Measurements from ENCODE around the gene CADPS.

Gene CADPS

GRCh38 chr3:62665627-62666437 is 209.4 kb downstream of the CADPS start:
- intact Hi-C loops (cut with micrococcal nuclease), result no loop called here

GRCh38 chr3:62662677-62663076 is 212.5 kb downstream of the CADPS start:
- H3K36me3 Mint-ChIP-seq (ENCODE audit: low read depth), result no peaks in the 10 kb centered on the region
- no peak overlapping the region for H3K27ac Mint-ChIP-seq
- H3K9me3 Mint-ChIP-seq, result no peaks in the 10 kb centered on the region
- no peaks in the 10 kb centered on the region for H3K4me1 Mint-ChIP-seq (ENCODE audit: low read depth)
- no peak overlapping the region for H3K4me3 Mint-ChIP-seq
- H3K27me3 Mint-ChIP-seq, result no peaks in the 10 kb centered on the region
- intact Hi-C loops (cut with micrococcal nuclease), result no loop called here

More at GRCh38 chr3:62665627-62666437, 209.4 kb downstream of the CADPS start:
- H3K4me3 Mint-ChIP-seq, result no peak overlapping the region
- no peaks in the 10 kb centered on the region for H3K9me3 Mint-ChIP-seq
- no peaks in the 10 kb centered on the region for H3K4me1 Mint-ChIP-seq (ENCODE audit: low read depth)
- no peak overlapping the region for H3K27ac Mint-ChIP-seq
- no peaks in the 10 kb centered on the region for H3K27me3 Mint-ChIP-seq
- no peaks in the 10 kb centered on the region for H3K36me3 Mint-ChIP-seq (ENCODE audit: low read depth)

DNA sequence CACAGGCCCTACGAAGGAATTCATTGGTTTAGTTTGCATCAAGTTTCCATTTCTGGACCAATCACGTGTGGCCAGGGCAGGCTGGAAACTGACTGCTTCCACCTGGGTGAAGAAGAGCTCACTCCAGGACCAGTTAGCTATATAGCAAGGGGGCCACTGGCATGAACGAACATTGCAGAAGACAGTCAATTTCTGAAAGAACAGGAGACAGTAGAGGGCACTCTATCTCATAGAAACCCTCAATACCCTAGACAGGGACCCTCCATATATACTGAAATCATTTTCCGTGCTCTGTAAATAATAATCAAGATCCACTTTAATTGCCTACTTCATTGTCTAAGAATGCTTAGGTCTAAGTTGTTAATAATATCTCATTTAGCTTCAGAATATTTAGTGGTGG is 215.6 kb downstream of the CADPS start:
- Mint-ChIP-seq H3K36me3 (ENCODE audit: low read depth) (no peaks in the 10 kb centered on the region), H3K27me3 (no peaks in the 10 kb centered on the region), H3K27ac (no peak overlapping the region), H3K4me1 (ENCODE audit: low read depth) (no peaks in the 10 kb centered on the region), H3K9me3 (no peaks in the 10 kb centered on the region), H3K4me3 (no peak overlapping the region)
- intact Hi-C loops (cut with micrococcal nuclease), result no loop called here

DNA sequence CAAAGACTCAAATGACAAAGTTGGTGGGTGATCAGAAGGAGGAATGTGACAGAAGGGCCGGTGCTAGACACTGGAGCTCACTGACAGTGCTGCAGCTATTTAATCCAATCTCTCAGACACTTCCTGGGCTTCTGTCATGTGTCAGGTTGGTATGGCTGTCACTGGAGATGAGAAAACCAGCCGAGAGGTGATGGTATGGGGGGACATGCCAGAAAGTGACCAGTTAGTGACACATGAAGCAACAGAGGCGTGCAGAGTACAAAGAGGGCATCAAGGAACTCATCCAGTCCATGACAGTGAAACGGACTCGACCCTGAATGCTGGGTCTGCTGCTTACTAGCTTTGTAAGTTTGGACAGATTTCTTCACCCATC is 219.5 kb downstream of the CADPS start:
- intact Hi-C loops (cut with micrococcal nuclease), result no loop called here
- H3K36me3 Mint-ChIP-seq (ENCODE audit: low read depth), result no peaks in the 10 kb centered on the region
- no peaks in the 10 kb centered on the region for H3K27me3 Mint-ChIP-seq
- no peak overlapping the region for H3K27ac Mint-ChIP-seq
- H3K9me3 Mint-ChIP-seq, result no peaks in the 10 kb centered on the region
- no peak overlapping the region for H3K4me3 Mint-ChIP-seq
- H3K4me1 Mint-ChIP-seq (ENCODE audit: low read depth), result no peaks in the 10 kb centered on the region

- Mint-ChIP-seq H3K27ac (no peak overlapping the region), H3K9me3 (no peaks in the 10 kb centered on the region), H3K36me3 (ENCODE audit: low read depth) (no peaks in the 10 kb centered on the region), H3K27me3 (no peaks in the 10 kb centered on the region), H3K4me1 (ENCODE audit: low read depth) (no peaks in the 10 kb centered on the region), H3K4me3 (no peak overlapping the region)
- intact Hi-C loops (cut with micrococcal nuclease), result no loop called here
Measured at GRCh38 chr3:62655056-62655690, 220.0 kb downstream of the CADPS start.

DNA sequence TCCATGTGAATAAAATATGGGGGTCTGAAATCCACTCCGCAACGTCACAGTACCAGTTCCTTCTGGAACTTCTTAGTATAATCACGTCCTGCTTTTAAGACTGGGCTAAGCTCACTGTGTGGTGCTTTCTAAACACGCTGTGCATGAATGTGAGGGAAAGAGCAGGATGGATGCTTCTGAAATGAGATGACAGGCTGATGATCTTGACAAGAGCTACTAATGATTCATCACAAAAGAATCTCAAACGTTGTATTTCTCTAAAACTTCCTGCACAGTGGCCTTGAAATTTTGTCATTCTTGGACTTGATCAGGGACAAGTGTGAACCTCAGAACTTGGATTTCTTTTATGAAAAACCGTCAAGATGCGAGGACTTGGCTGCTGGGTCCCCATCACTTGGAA is 221.4 kb downstream of the CADPS start:
- Mint-ChIP-seq H3K4me1 (ENCODE audit: low read depth) (no peaks in the 10 kb centered on the region), H3K9me3 (no peaks in the 10 kb centered on the region), H3K4me3 (no peak overlapping the region), H3K27me3 (no peaks in the 10 kb centered on the region), H3K27ac (no peak overlapping the region), H3K36me3 (ENCODE audit: low read depth) (no peaks in the 10 kb centered on the region)
- intact Hi-C loops (cut with micrococcal nuclease), result no loop called here

DNA sequence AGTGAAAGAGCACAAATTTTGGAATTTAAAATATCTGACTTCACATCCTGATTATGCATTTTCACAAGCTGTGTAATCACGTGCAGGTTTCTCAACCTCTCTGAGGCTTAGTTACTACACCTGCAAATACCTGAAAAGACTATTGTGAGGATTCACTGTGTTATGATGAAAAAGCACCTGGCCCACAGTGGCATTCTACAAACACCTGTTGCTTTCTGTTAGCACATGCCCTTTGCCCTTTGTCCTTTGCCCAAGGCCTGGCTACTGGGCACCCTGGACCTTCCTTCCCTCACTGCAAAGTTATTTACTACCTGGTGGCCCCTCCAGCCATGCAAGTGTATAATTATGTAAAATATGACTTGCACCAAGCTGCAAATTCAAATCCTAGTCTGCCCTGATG is 227.5 kb downstream of the CADPS start:
- H3K4me3 Mint-ChIP-seq, result no peak overlapping the region
- no peaks in the 10 kb centered on the region for H3K36me3 Mint-ChIP-seq (ENCODE audit: low read depth)
- no peaks in the 10 kb centered on the region for H3K9me3 Mint-ChIP-seq
- intact Hi-C loops (cut with micrococcal nuclease), result no loop called here
- no peaks in the 10 kb centered on the region for H3K27me3 Mint-ChIP-seq
- H3K4me1 Mint-ChIP-seq (ENCODE audit: low read depth), result no peaks in the 10 kb centered on the region
- H3K27ac Mint-ChIP-seq, result no peak overlapping the region

GRCh38 chr3:62644493-62644892 is 230.7 kb downstream of the CADPS start:
- no peaks in the 10 kb centered on the region for H3K9me3 Mint-ChIP-seq
- no peaks in the 10 kb centered on the region for H3K4me1 Mint-ChIP-seq (ENCODE audit: low read depth)
- no peak overlapping the region for H3K4me3 Mint-ChIP-seq
- H3K27me3 Mint-ChIP-seq, result no peaks in the 10 kb centered on the region
- no peaks in the 10 kb centered on the region for H3K36me3 Mint-ChIP-seq (ENCODE audit: low read depth)
- H3K27ac Mint-ChIP-seq, result no peak overlapping the region
- intact Hi-C loops (cut with micrococcal nuclease), result no loop called here

GRCh38 chr3:62638316-62638715 is 236.9 kb downstream of the CADPS start:
- H3K27ac Mint-ChIP-seq, result no peak overlapping the region
- no peak overlapping the region for H3K4me3 Mint-ChIP-seq
- H3K27me3 Mint-ChIP-seq, result no peaks in the 10 kb centered on the region
- H3K4me1 Mint-ChIP-seq (ENCODE audit: low read depth), result no peaks in the 10 kb centered on the region
- H3K9me3 Mint-ChIP-seq, result no peaks in the 10 kb centered on the region
- intact Hi-C loops (cut with micrococcal nuclease), result no loop called here
- no peaks in the 10 kb centered on the region for H3K36me3 Mint-ChIP-seq (ENCODE audit: low read depth)

- H3K36me3 Mint-ChIP-seq (ENCODE audit: low read depth), result no peaks in the 10 kb centered on the region
- H3K9me3 Mint-ChIP-seq, result no peaks in the 10 kb centered on the region
- H3K4me3 Mint-ChIP-seq, result no peak overlapping the region
- H3K27ac Mint-ChIP-seq, result no peak overlapping the region
- H3K4me1 Mint-ChIP-seq (ENCODE audit: low read depth), result no peaks in the 10 kb centered on the region
- H3K27me3 Mint-ChIP-seq, result no peaks in the 10 kb centered on the region
- intact Hi-C loops (cut with micrococcal nuclease), result no loop called here
Measured at GRCh38 chr3:62636235-62636826, 238.9 kb downstream of the CADPS start.

DNA sequence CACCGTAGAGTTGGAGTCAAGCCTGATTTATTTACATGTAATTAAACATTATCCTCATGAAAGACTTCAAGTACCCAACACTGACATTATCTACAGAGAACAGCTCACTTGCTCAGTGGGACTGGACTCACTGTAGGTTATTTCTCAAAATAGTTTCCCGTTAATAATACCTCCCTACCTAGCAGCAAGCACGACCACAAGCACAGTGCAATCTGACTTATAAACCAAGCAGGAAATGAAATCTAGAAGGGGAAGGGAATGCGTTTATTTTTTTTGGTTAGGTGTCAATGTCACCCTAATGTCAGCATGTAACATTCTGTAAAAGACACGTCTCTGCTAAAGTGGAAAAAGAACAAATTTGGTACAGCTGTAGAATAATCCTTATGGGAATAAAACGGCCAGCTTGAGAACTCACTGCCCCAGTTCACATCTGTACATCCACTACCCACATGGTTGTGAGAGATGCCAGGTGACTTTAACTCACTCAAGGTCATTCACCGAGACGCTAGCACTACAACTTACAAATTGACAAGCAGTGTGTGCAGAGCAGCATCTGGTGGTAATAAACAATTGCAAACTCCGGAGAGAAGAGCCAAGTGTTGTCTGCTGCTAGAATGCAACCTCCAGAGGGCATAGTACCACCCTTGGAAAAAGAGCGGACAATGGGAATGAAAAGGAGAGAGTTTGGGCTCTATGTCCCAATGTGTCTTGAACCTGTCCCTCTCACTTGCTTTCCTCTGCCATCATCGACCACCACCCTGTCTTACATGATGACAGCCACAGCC is 242.5 kb downstream of the CADPS start:
- intact Hi-C loops (cut with micrococcal nuclease), result no loop called here
- H3K9me3 Mint-ChIP-seq, result no peaks in the 10 kb centered on the region
- no peak overlapping the region for H3K4me3 Mint-ChIP-seq
- no peaks in the 10 kb centered on the region for H3K36me3 Mint-ChIP-seq (ENCODE audit: low read depth)
- no peaks in the 10 kb centered on the region for H3K27me3 Mint-ChIP-seq
- H3K4me1 Mint-ChIP-seq (ENCODE audit: low read depth), result no peaks in the 10 kb centered on the region
- no peak overlapping the region for H3K27ac Mint-ChIP-seq

DNA sequence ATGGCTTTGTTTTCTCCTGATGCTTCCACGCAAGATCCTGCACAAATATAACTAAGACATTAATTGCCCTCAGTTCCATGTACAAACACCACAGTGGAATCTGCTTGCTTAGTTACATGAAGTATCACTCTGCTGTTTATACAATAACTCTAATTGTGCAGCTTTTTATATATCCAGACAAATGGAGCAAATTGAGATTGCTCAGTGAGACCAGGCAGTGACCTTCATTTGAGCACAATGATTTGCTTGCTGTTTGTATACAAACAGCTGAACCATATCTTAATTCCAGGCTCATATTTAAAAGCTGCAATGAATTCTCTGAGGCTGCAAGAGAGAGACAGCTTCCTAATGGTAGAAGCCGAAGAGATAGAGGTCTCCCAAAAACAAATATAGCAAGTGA is 243.7 kb downstream of the CADPS start:
- no peak overlapping the region for H3K4me3 Mint-ChIP-seq
- intact Hi-C loops (cut with micrococcal nuclease), result no loop called here
- H3K36me3 Mint-ChIP-seq (ENCODE audit: low read depth), result no peaks in the 10 kb centered on the region
- no peaks in the 10 kb centered on the region for H3K9me3 Mint-ChIP-seq
- H3K27ac Mint-ChIP-seq, result no peak overlapping the region
- H3K27me3 Mint-ChIP-seq, result no peaks in the 10 kb centered on the region
- no peaks in the 10 kb centered on the region for H3K4me1 Mint-ChIP-seq (ENCODE audit: low read depth)

DNA sequence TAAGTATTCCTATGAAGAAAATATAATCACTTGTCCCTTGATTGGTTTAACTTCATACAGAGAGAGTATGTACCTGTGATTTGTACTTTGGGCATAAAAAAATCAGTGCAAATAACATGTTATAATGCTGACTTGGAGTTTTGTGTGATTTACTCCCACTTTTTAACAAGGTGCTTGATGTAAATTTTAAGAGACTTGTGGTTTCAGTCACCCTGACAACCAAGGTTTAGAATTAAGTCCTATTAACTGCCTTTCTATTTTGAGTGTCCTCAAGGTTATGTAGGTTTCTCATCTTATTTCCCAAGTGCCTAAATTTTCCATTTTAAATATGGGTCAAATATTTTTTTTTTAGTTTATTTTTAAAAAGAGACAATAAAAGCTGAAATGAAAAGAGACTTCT is 244.6 kb downstream of the CADPS start:
- H3K4me3 Mint-ChIP-seq, result no peak overlapping the region
- H3K4me1 Mint-ChIP-seq (ENCODE audit: low read depth), result no peaks in the 10 kb centered on the region
- intact Hi-C loops (cut with micrococcal nuclease), result no loop called here
- no peak overlapping the region for H3K27ac Mint-ChIP-seq
- no peaks in the 10 kb centered on the region for H3K27me3 Mint-ChIP-seq
- H3K9me3 Mint-ChIP-seq, result no peaks in the 10 kb centered on the region
- H3K36me3 Mint-ChIP-seq (ENCODE audit: low read depth), result no peaks in the 10 kb centered on the region

- no peaks in the 10 kb centered on the region for H3K9me3 Mint-ChIP-seq
- peaks cover 4% of the 10 kb centered on the region for H3K27me3 Mint-ChIP-seq
- H3K36me3 Mint-ChIP-seq (ENCODE audit: low read depth), result no peaks in the 10 kb centered on the region
- H3K4me1 Mint-ChIP-seq (ENCODE audit: low read depth), result no peaks in the 10 kb centered on the region
- no peak overlapping the region for H3K27ac Mint-ChIP-seq
- intact Hi-C loops (cut with micrococcal nuclease), result no loop called here
- H3K4me3 Mint-ChIP-seq, result no peak overlapping the region
Measured at GRCh38 chr3:62625268-62625667, 249.9 kb downstream of the CADPS start.
